ENCODE measurements around the gene GSK3A. TPM values are rescaled to one million over a fixed set of nuclear protein-coding genes. Genes with fewer than 3 reads are reported as not detected.

GSK3A gene
- total and polyA plus RNA-seq, 7 donors, result 48.7 to 117 (median 64.8) TPM

- Histone ChIP-seq H3K27me3 (ENCODE audit: insufficient read depth in 3 of 3, low read length in 2 of 3) (no peaks in the 10 kb centered on the region), H3K27ac (peak overlapping the region; percentile 98), H3K9me3 (no peaks in the 10 kb centered on the region), H3K4me3 (peak overlapping the region; percentile 81), H3K4me1 (peaks cover 46% of the 10 kb centered on the region), H3K36me3 (ENCODE audit: insufficient read depth in 1 of 2, low read depth in 1 of 2) (peaks cover 4 to 40% of the 10 kb centered on the region in 2 donors)
- ATAC-seq (peak in 2 of 4 donors; percentile 3 to 14), DNase-seq (no peak)
- intact Hi-C loops (cut with DNase I), result no loop called here
- TF ChIP-seq CTCF (IDR thresholded peaks at IDR 0.05), result no peak
- WGBS, 3 donors, result 22 to 41% (median 33%) methylated on average over 3 of the region's 3 CpGs
Observed at GRCh38 chr19:42271045-42271419, 28.6 kb upstream of the GSK3A start.

- DNase-seq (peak; percentile 56 to 82), ATAC-seq (peak in 3 of 4 donors; percentile 12 to 26 (median 14))
- Histone ChIP-seq H3K27me3 (ENCODE audit: insufficient read depth in 3 of 3, low read length in 2 of 3) (no peaks in the 10 kb centered on the region), H3K4me1 (peaks cover 40% of the 10 kb centered on the region), H3K36me3 (ENCODE audit: insufficient read depth in 1 of 2, low read depth in 1 of 2) (peaks cover 4 to 38% of the 10 kb centered on the region in 2 donors), H3K9me3 (no peaks in the 10 kb centered on the region), H3K4me3 (peak overlapping the region; percentile 81), H3K27ac (peak overlapping the region; percentile 98)
- TF ChIP-seq CTCF (IDR thresholded peaks at IDR 0.05), result no peak
- WGBS, 3 donors, result 8 to 12% (median 11%) methylated on average over 18 of the region's 18 CpGs
- intact Hi-C loops (cut with DNase I), result no loop called here
Observed at GRCh38 chr19:42270346-42271044, 28.1 kb upstream of the GSK3A start.

GRCh38 chr19:42269478-42270345, 27.3 kb upstream of the GSK3A start:
- peak; percentile 25 to 56 for DNase-seq
- intact Hi-C loops (cut with DNase I), result no loop called here
- Histone ChIP-seq H3K36me3 (ENCODE audit: insufficient read depth in 1 of 2, low read depth in 1 of 2) (peaks cover 4 to 31% of the 10 kb centered on the region in 2 donors), H3K27ac (peak overlapping the region; percentile 98), H3K27me3 (ENCODE audit: insufficient read depth in 3 of 3, low read length in 2 of 3) (no peaks in the 10 kb centered on the region), H3K4me3 (peak overlapping the region; percentile 81), H3K9me3 (no peaks in the 10 kb centered on the region), H3K4me1 (peaks cover 32% of the 10 kb centered on the region)
- WGBS, 3 donors, result 19 to 31% (median 19%) methylated on average over 10 of the region's 10 CpGs
- no peak for TF ChIP-seq CTCF (IDR thresholded peaks at IDR 0.05)
- ATAC-seq, result no peak

GRCh38 chr19:42268704-42269477, 26.5 kb upstream of the GSK3A start, which contains the start of gene CIC:
Gene CIC (plus strand): TSS chr19:42269252. CDS start chr19:42271784, 2,532 bp downstream.
- WGBS, 3 donors, result 1% methylated on average over 47 to 52 of the region's 52 CpGs
- DNase-seq (peak; percentile 99 to 100), ATAC-seq (peak; percentile 83 to 90 (median 85))
- Histone ChIP-seq H3K4me1 (peaks cover 29% of the 10 kb centered on the region), H3K27me3 (ENCODE audit: insufficient read depth in 3 of 3, low read length in 2 of 3) (no peaks in the 10 kb centered on the region), H3K27ac (peak within 1 kb of the TSS; percentile 100), H3K9me3 (no peaks in the 10 kb centered on the region), H3K36me3 (ENCODE audit: insufficient read depth in 1 of 2, low read depth in 1 of 2) (peaks cover 4 to 22% of the 10 kb centered on the region in 2 donors), H3K4me3 (peak within 1 kb of the TSS; percentile 88)
- TF ChIP-seq CTCF (IDR thresholded peaks at IDR 0.05), result no peak
- intact Hi-C loops (cut with DNase I), result no loop called here
